GM12875 (cell line): Measurements from ENCODE around the gene TMEM18.

ENCODE experiments used
- H3K4me3 ChIP-seq: one replicate; pipeline ENCODE4 v1.5.1; 2011; ENCODE audit warnings: low read depth, low read length, control low read depth
- TF ChIP-seq, protein P1 (sequence below): IDR thresholded peaks from 2 replicates; pipeline ENCODE4 v1.5.1; 2011; ENCODE audit warnings: low read depth, mild to moderate bottlenecking, control low read depth, inconsistent platforms, low read length, moderate library complexity, borderline replicate concordance; ENCODE audit not compliant: insufficient read depth

The TMEM18 gene

DNA sequence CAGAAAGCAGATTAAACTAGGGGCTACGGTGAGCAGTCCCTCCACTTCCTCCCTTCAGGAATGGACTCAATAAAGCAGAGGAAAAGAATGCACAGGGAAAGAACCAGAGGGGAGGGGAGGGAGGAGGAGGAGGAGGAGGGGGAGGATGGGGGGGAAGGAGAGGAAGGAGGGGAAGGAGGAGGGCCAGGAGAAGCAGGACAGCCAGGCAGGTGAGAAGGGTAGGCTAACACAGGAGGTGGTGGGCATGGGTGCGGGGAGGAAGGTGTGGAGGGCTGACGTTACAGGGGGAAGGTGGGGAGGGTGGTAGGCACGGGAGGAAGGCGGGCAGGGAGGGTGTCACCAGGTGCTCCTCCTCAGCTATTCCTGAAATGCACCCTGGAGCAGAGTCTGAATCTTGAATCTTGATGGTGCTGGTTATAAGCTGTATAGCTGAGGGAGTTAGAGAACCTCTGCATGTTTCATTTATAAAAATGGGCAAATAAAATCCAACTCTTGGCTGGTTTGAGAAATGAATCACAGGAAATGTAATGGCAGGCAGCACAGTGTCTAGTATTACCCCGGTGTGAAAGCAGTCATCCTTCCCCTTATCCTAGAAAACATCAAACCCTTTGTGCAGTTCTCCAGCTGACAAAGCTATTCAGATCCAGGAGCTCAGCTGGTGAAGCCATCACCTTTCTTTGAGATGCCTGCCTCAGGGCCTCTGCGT is 3.4 kb downstream of the TMEM18 start:
- TF ChIP-seq, protein P1, sequence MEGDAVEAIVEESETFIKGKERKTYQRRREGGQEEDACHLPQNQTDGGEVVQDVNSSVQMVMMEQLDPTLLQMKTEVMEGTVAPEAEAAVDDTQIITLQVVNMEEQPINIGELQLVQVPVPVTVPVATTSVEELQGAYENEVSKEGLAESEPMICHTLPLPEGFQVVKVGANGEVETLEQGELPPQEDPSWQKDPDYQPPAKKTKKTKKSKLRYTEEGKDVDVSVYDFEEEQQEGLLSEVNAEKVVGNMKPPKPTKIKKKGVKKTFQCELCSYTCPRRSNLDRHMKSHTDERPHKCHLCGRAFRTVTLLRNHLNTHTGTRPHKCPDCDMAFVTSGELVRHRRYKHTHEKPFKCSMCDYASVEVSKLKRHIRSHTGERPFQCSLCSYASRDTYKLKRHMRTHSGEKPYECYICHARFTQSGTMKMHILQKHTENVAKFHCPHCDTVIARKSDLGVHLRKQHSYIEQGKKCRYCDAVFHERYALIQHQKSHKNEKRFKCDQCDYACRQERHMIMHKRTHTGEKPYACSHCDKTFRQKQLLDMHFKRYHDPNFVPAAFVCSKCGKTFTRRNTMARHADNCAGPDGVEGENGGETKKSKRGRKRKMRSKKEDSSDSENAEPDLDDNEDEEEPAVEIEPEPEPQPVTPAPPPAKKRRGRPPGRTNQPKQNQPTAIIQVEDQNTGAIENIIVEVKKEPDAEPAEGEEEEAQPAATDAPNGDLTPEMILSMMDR, result no peak
- no peak overlapping the region for H3K4me3 ChIP-seq

DNA sequence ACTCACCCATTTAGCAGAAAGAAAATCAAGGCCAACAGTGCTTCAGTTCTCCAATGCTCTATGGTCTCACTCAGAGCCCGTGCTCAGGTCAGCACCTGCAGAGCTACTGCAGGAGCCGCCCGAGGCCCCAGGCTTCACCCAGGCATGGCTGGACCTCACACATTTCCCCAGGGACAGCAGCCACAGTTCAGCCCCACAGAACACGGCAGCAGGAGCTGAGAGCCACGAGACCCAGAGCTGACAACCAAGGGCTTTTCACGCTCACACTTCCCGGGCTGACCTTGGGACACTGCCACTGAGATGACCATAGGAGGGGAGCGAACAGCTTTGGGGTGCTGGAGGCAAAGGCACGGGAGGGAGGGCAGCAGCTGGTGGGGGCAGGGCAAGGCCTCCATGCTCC is 4.2 kb downstream of the TMEM18 start:
- no peak overlapping the region for H3K4me3 ChIP-seq
- TF ChIP-seq, protein P1, result no peak

DNA sequence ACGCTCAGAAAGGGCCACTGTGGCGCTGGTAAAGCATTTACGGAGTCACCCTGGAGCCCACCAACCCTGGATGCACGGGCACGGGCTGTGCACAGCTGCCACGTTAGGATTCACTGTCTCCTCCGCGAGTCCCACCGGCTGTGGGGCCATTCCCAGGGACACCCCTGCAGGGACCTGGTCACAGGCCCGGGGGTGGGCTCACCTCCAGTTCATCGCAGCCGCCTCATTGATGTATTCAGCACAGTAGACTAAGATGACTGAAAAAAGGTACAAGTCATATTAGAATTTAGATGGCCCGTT is 4.7 kb downstream of the TMEM18 start:
- no peak overlapping the region for H3K4me3 ChIP-seq
- TF ChIP-seq, protein P1, result no peak

DNA sequence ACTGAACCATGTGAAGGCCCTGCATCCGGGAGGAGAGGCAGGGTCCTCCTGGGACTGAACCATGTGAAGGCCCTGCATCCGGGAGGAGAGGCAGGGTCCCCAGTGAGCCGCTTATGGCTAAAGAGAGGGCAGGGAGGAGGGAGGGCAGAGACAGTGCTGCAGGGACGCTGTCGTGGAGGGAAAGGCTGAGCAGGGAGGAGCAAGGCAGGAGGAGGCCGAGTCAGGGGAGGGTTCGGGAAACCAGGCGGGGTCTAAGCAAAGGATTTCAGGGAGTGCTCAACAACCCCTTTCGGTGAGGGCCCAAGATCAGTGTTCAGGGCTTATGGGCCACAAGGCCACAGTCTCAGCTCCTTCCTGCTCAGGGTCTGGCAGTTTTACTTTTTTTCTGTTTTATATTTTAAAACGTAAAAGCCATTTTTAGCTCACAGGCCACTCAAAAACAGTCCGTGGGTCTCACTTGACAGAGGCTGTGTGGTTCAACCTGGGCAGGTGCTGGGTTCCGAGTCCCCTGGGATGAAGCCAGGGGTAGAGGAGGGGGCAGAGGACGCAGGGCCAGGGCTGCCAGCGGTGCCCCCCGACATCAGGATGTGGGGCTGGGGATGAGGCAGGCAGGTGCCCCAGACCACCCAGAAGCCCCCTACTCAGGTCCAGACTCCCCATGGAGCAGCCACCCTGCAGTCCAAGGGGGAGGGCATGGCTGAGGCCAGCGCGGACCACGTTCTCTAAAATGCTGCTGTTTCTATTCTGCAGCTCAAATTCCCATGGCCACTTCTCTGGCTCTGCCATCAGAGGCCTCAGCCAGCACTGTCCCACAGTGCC is 5.2 kb downstream of the TMEM18 start:
- H3K4me3 ChIP-seq, result no peak overlapping the region
- TF ChIP-seq, protein P1, result no peak

DNA sequence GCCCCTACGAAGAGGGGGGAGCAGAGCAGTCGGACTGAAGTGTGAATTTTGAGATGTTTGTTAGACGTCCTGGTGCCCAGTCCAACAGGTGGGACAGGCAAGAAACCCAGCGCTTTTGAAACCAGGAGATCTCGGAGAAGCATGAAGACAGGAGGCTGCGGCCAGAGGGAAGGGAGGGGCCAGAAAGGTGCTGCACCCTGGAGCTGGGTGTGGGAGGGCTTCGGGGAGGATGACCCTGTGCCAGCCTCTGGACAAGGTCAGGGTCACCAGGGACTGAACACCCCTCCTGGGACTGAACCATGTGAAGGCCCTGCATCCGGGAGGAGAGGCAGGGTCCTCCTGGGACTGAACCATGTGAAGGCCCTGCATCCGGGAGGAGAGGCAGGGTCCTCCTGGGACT is 6.1 kb downstream of the TMEM18 start:
- H3K4me3 ChIP-seq, result no peak overlapping the region
- TF ChIP-seq, protein P1, result no peak

DNA sequence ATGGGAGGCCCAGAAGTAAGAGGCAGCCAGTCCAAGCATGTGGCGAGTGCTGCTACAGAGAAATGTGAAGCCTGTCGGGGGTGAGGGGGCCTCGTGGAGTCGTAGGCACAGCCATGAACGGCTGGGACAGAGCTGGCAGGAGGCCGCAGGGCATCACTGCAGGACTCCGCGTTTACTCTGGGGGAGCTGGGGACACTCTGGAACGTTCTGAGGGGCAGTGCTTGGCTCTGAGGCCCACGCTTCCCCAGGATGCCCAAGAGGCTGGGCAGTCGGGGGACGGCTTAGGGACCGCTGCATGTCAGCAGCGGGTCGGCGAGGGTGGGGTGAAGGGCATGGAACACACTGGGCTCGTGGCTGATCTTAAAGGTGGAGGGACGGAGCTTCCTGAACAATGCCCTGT is 6.6 kb downstream of the TMEM18 start:
- TF ChIP-seq, protein P1, result no peak
- H3K4me3 ChIP-seq, result no peak overlapping the region

DNA sequence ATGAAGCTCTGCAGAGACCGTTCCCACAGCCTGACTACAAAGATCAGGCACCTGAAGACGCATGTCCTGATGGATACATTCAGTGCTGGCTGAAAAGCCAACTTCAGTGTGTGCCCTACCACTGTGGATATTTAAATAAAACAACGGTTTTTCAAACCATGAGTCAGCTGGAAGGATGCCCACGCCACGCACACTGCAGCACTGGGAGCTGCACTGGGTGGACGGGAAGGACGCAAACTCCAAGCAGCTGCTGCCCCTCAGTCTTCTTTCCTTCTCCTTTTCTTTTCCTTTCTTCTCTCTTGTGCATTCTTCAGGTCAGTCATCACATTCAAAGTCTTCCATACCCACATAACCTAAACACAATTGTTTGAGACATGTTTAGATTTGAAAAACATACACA is 7.9 kb downstream of the TMEM18 start:
- no peak overlapping the region for H3K4me3 ChIP-seq
- TF ChIP-seq, protein P1, result no peak
